HL-60/S4 treated with retinoic acid at 250 ng/mL for 4 days and 3 days (cell line): ENCODE data around the gene DKKL1.

Experiments used
- in situ Hi-C: fragments of 300-500 bp; cut with MboI; formaldehyde crosslinking; loops from 2 replicates; pipeline ENCODE4 v1.7.0; 2022; ENCODE audit warnings: low sequenced_read_pairs

DKKL1 gene

GRCh38 chr19:49418511-49418910 lies 54.8 kb downstream of the DKKL1 start:
- in situ Hi-C loops, result no loop called here

- in situ Hi-C loops, result no loop called here
Observed at GRCh38 chr19:49419173-49419572, 55.5 kb downstream of the DKKL1 start.

- in situ Hi-C loops, result no loop called here
Observed at GRCh38 chr19:49420227-49420626, 56.5 kb downstream of the DKKL1 start.

GRCh38 chr19:49421039-49421877 lies 57.6 kb downstream of the DKKL1 start:
- in situ Hi-C loops, result no loop called here

GRCh38 chr19:49421878-49422202 lies 58.2 kb downstream of the DKKL1 start:
- in situ Hi-C loops, result no loop called here

GRCh38 chr19:49422407-49423070 lies 58.9 kb downstream of the DKKL1 start:
- in situ Hi-C loops, result no loop called here

GRCh38 chr19:49423071-49423984 lies 59.7 kb downstream of the DKKL1 start, which contains the start of gene PTH2:
Gene PTH2 (minus strand): TSS chr19:49423441. CDS start chr19:49423339, 102 bp downstream.
- in situ Hi-C loops, result no loop called here

- in situ Hi-C loops, result no loop called here
Observed at GRCh38 chr19:49423985-49424303, 60.3 kb downstream of the DKKL1 start.
